HL-60 (cell line): ENCODE results near the gene XPNPEP1.

Source experiments
- DNase-seq, 2 experiments: peaks; one replicate each; pipeline ENCODE4 v3.0.0-alpha.2; 2010 to 2020; ENCODE audit warnings: low read depth in 1 of 2, low spot score in 1 of 2
- H3K27ac ChIP-seq: fragments of 250-450 bp; sonication (Bioruptor Pico); replicated peaks from 2 replicates; pipeline ENCODE4 v1.5.1; 2020; ENCODE audit warnings: mild to moderate bottlenecking, moderate library complexity
- H3K27me3 ChIP-seq: fragments of 250-450 bp; sonication (Bioruptor Pico); 2 replicates; pipeline ENCODE4 v1.5.1; 2021; ENCODE audit warnings: mild to moderate bottlenecking, moderate library complexity; ENCODE audit not compliant: insufficient read depth, poor library complexity, severe bottlenecking
- H3K4me3 ChIP-seq: replicated peaks from 2 replicates; pipeline ENCODE4 v1.5.1; 2011; ENCODE audit warnings: mild to moderate bottlenecking, control low read depth, low read length; ENCODE audit not compliant: insufficient read depth
- GABPA ChIP-seq: IDR thresholded peaks from 2 replicates; pipeline ENCODE4 v1.6.1; 2012; ENCODE audit warnings: low read depth
- POLR2AphosphoS5 ChIP-seq: IDR thresholded peaks from 2 replicates; pipeline ENCODE4 v1.6.1; 2012; ENCODE audit warnings: low read depth
- SPI1 ChIP-seq: IDR thresholded peaks from 2 replicates; pipeline ENCODE4 v1.6.1; 2012; ENCODE audit warnings: low read depth, mild to moderate bottlenecking, borderline replicate concordance
- TF ChIP-seq, protein P1 (sequence below): IDR thresholded peaks from 2 replicates; pipeline ENCODE4 v1.6.1; 2012; ENCODE audit warnings: low read depth; ENCODE audit not compliant: insufficient replicate concordance
- TF ChIP-seq, protein P2 (sequence below): IDR thresholded peaks from one replicate; pipeline ENCODE4 v1.5.1; 2011; ENCODE audit warnings: low read length, control low read depth, inconsistent platforms; ENCODE audit not compliant: insufficient read depth

The XPNPEP1 gene

DNA sequence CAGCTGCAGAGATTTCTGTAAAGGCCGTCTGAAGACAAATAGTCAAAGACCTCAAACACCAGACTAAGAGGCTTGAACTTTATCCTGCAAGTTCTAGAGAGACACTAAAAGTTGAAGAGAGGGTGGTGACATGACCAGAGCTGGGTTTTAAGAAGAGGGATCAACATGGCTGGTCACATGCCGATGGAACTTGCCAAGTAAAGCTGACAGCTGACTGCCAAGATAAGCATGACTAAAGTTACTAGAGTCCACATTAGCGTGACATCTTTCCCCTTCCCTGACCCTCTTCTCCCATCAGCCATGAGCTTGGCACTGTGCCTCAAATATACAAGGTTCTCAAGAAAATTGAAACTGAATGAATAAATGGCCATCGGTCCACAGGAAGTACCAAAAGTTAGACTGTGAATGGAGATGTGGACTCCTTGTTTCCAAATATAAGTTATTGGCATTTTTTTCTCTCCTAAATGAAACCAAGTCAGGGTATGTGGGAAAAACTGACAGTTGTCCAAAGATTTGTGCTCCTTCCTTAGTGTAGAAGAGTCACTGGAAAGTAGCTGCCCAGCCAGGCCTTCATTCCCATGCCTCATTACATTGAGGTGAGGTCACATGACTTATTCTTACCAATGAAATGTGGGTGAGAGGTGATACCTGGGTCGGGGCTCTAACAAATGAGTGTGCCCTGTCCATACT is 24.5 kb downstream of the XPNPEP1 start:
- TF ChIP-seq, protein P1, sequence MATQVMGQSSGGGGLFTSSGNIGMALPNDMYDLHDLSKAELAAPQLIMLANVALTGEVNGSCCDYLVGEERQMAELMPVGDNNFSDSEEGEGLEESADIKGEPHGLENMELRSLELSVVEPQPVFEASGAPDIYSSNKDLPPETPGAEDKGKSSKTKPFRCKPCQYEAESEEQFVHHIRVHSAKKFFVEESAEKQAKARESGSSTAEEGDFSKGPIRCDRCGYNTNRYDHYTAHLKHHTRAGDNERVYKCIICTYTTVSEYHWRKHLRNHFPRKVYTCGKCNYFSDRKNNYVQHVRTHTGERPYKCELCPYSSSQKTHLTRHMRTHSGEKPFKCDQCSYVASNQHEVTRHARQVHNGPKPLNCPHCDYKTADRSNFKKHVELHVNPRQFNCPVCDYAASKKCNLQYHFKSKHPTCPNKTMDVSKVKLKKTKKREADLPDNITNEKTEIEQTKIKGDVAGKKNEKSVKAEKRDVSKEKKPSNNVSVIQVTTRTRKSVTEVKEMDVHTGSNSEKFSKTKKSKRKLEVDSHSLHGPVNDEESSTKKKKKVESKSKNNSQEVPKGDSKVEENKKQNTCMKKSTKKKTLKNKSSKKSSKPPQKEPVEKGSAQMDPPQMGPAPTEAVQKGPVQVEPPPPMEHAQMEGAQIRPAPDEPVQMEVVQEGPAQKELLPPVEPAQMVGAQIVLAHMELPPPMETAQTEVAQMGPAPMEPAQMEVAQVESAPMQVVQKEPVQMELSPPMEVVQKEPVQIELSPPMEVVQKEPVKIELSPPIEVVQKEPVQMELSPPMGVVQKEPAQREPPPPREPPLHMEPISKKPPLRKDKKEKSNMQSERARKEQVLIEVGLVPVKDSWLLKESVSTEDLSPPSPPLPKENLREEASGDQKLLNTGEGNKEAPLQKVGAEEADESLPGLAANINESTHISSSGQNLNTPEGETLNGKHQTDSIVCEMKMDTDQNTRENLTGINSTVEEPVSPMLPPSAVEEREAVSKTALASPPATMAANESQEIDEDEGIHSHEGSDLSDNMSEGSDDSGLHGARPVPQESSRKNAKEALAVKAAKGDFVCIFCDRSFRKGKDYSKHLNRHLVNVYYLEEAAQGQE: no peak
- no peak for TF ChIP-seq POLR2AphosphoS5
- no peak for TF ChIP-seq SPI1
- TF ChIP-seq GABPA: no peak
- TF ChIP-seq, protein P2, sequence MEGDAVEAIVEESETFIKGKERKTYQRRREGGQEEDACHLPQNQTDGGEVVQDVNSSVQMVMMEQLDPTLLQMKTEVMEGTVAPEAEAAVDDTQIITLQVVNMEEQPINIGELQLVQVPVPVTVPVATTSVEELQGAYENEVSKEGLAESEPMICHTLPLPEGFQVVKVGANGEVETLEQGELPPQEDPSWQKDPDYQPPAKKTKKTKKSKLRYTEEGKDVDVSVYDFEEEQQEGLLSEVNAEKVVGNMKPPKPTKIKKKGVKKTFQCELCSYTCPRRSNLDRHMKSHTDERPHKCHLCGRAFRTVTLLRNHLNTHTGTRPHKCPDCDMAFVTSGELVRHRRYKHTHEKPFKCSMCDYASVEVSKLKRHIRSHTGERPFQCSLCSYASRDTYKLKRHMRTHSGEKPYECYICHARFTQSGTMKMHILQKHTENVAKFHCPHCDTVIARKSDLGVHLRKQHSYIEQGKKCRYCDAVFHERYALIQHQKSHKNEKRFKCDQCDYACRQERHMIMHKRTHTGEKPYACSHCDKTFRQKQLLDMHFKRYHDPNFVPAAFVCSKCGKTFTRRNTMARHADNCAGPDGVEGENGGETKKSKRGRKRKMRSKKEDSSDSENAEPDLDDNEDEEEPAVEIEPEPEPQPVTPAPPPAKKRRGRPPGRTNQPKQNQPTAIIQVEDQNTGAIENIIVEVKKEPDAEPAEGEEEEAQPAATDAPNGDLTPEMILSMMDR: no peak
- H3K27me3 ChIP-seq: no peaks in the 10 kb centered on the region
- DNase-seq: no peak
- no peak overlapping the region for H3K4me3 ChIP-seq
- H3K27ac ChIP-seq: no peak overlapping the region

DNA sequence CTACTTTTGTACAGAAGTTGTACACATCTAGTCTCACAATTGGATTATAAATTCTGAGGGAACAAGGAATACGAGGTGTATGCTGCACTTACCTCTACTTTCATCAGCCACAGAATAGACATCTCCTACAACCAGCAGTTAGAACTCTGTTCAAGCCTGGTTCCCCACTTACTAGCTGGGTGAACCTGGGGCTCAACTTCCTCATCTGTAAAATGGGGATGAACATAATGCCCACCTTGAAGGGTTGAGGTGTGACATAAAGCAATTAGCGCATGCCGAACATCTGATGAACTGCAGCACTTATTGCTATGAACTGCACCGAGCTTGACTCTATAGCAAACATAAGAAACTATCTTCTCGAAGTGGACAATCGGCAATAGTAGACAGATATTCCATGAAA is 25.3 kb downstream of the XPNPEP1 start:
- no peak overlapping the region for H3K27ac ChIP-seq
- TF ChIP-seq, protein P2: no peak
- TF ChIP-seq POLR2AphosphoS5 (no peak), GABPA (no peak), SPI1 (no peak)
- TF ChIP-seq, protein P1: no peak
- H3K27me3 ChIP-seq: no peaks in the 10 kb centered on the region
- DNase-seq: no peak
- H3K4me3 ChIP-seq: no peak overlapping the region

DNA sequence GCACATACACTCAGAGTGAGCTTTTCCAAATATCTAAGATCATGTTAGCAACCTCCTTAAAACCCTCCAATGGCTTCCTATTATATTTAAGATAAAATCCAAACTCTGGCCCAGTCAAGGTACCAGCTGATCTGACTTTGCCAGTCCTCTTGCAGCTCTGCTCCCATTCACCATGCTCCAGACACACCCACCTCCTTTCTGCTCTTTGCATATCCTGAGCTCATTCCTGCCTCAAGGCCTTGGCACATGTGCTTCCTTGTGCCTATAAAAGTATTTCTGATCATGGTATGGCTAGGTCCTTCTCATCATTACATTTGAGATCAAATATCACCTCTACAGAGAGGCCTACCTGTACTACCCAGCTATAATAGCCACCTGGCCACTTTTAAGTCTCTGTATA is 27.5 kb downstream of the XPNPEP1 start:
- Histone ChIP-seq H3K4me3 (no peak overlapping the region), H3K27me3 (no peaks in the 10 kb centered on the region), H3K27ac (no peak overlapping the region)
- DNase-seq: no peak
- TF ChIP-seq SPI1 (no peak), POLR2AphosphoS5 (no peak), GABPA (no peak)
- TF ChIP-seq, protein P2: no peak
- TF ChIP-seq, protein P1: no peak
